ENCODE measurements around the gene MUC5AC.

The MUC5AC gene, protein sequence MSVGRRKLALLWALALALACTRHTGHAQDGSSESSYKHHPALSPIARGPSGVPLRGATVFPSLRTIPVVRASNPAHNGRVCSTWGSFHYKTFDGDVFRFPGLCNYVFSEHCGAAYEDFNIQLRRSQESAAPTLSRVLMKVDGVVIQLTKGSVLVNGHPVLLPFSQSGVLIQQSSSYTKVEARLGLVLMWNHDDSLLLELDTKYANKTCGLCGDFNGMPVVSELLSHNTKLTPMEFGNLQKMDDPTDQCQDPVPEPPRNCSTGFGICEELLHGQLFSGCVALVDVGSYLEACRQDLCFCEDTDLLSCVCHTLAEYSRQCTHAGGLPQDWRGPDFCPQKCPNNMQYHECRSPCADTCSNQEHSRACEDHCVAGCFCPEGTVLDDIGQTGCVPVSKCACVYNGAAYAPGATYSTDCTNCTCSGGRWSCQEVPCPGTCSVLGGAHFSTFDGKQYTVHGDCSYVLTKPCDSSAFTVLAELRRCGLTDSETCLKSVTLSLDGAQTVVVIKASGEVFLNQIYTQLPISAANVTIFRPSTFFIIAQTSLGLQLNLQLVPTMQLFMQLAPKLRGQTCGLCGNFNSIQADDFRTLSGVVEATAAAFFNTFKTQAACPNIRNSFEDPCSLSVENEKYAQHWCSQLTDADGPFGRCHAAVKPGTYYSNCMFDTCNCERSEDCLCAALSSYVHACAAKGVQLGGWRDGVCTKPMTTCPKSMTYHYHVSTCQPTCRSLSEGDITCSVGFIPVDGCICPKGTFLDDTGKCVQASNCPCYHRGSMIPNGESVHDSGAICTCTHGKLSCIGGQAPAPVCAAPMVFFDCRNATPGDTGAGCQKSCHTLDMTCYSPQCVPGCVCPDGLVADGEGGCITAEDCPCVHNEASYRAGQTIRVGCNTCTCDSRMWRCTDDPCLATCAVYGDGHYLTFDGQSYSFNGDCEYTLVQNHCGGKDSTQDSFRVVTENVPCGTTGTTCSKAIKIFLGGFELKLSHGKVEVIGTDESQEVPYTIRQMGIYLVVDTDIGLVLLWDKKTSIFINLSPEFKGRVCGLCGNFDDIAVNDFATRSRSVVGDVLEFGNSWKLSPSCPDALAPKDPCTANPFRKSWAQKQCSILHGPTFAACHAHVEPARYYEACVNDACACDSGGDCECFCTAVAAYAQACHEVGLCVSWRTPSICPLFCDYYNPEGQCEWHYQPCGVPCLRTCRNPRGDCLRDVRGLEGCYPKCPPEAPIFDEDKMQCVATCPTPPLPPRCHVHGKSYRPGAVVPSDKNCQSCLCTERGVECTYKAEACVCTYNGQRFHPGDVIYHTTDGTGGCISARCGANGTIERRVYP (N-terminal part only)

DNA sequence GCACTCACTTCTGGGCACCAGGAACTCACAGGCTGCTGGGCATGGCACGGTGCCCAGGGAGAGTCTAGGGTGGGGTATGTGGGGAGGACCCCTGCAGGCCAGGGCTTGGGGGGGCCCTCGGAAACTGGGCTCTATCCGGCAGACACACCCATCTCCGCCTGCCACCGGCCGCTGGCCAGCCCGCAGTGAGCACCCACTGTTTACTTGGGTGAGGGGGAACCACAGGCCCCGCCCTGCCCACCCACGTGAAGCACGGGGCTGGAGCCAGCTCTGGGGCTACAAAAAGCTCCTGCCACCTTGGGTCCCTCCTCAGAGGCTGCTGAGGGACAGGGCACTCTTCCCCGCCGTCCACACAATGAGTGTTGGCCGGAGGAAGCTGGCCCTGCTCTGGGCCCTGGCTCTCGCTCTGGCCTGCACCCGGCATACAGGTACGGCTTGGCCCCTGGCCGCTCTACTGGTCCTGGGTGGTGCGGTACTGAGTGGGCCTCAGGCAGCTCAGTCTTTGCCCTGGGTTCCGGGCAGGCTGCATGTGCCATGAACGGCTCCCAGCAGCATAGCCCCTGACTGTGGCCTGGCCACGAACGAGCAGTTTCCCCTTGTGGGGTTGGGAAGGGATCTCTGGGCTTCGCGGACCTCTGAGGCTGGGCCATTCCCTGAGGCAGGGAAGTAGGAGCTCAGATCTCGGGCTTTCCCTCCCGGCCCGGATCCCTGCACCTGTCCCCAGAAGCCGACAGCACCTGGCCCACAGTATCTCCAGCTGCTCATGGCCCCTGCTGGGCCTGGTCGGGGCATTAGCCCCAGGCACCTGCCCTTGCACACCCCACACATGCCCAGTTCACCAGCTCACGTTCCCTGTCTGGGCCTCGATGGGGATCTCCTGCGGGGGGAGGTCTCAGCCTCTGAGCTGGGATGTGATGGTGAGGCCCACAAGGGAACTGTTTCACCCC lies at the start of gene MUC5AC:
TSS of gene MUC5AC (plus strand) at position 309 of the 947 bp plus-strand sequence. CDS start at position 356, 47 bp downstream.
- DNase-seq (ENCODE audit: low read depth), result no peak
- H3K4me3 ChIP-seq (ENCODE audit: low read depth, low read length), result no peak within 1 kb of the TSS

DNA sequence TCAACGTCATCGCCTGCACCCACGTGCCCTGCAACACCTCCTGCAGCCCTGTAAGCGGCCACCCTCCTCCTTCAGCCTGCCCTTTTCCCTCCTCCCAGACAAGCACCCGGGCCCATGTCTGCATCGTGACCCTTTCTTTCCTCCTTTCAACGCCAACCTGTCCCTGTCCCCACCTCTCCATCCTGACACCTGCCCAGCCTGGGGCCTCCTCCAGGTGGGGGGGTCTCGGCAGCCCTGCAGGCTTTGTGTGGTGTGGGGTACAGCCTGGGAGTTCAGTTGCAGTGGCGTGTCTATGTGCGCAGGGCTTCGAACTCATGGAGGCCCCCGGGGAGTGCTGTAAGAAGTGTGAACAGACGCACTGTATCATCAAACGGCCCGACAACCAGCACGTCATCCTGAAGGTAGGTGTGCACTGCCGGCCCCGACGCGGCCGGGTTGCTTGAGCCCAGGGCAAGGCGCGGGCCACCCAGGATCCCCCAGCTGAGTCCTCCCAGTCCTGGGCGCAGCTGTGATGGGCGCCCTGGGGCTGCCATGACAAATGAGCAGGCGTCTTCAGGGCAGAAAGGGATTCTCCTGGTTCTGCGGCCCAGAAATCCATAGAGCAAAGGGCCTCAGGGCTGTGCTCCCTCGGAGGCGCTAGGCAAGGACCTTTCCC lies 49.4 kb upstream of the MUC5AC start:
- H3K4me3 ChIP-seq (ENCODE audit: low read depth, low read length), result no peak overlapping the region
- TF ChIP-seq, protein P1, sequence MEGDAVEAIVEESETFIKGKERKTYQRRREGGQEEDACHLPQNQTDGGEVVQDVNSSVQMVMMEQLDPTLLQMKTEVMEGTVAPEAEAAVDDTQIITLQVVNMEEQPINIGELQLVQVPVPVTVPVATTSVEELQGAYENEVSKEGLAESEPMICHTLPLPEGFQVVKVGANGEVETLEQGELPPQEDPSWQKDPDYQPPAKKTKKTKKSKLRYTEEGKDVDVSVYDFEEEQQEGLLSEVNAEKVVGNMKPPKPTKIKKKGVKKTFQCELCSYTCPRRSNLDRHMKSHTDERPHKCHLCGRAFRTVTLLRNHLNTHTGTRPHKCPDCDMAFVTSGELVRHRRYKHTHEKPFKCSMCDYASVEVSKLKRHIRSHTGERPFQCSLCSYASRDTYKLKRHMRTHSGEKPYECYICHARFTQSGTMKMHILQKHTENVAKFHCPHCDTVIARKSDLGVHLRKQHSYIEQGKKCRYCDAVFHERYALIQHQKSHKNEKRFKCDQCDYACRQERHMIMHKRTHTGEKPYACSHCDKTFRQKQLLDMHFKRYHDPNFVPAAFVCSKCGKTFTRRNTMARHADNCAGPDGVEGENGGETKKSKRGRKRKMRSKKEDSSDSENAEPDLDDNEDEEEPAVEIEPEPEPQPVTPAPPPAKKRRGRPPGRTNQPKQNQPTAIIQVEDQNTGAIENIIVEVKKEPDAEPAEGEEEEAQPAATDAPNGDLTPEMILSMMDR (IDR thresholded peaks at IDR 0.05; ENCODE audit: low read depth, low read length), result no peak
- TF ChIP-seq, protein P2, sequence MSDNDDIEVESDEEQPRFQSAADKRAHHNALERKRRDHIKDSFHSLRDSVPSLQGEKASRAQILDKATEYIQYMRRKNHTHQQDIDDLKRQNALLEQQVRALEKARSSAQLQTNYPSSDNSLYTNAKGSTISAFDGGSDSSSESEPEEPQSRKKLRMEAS (IDR thresholded peaks at IDR 0.05; ENCODE audit: low read depth, low read length), result no peak
- TF ChIP-seq POLR2A (IDR thresholded peaks at IDR 0.05; ENCODE audit: extremely low read depth, insufficient read length) (no peak), MYC (IDR thresholded peaks at IDR 0.05; ENCODE audit: low read depth, low read length) (no peak)
- DNase-seq (ENCODE audit: low read depth), result no peak

More for the DNA sequence above, at the start of gene MUC5AC:
- TF ChIP-seq, protein P2 (IDR thresholded peaks at IDR 0.05; ENCODE audit: low read depth, low read length), result no peak
- no peak for TF ChIP-seq POLR2A (IDR thresholded peaks at IDR 0.05; ENCODE audit: extremely low read depth, insufficient read length)
- TF ChIP-seq, protein P1 (IDR thresholded peaks at IDR 0.05; ENCODE audit: low read depth, low read length), result no peak
- TF ChIP-seq MYC (IDR thresholded peaks at IDR 0.05; ENCODE audit: low read depth, low read length), result no peak

DNA sequence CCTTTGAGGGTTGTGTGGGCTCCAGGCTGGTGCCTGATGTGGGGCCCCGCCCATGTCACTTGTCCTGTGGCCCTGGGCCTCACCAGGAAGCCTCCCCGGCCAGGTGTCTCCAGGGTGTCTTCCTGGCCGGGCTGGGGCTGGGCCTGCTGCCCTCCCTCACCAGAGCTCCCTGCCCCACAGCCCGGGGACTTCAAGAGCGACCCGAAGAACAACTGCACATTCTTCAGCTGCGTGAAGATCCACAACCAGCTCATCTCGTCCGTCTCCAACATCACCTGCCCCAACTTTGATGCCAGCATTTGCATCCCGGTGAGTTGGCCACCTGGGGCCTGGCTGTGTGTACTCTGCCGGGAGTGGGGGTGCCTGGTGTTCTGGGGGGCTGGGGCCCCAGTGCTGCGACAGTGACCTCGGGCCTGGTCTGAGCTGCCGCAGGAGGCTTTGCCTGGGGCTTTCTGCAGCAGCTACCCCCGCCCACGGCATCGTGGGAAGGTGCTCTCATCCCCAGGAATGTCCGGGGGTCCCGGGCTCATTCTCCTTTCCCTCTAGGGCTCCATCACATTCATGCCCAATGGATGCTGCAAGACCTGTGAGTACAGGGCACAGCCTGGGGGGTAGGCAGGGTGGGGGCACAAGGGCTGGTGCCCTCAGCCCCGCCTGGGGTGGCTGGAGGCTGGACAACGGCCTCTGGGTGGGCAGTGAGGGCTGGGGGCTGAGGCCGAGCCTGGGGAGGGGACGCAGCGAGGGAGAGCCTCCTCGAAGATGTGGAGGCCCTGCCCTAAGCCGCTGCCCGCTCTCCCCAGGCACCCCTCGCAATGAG lies 48.4 kb upstream of the MUC5AC start:
- TF ChIP-seq, protein P1 (IDR thresholded peaks at IDR 0.05; ENCODE audit: low read depth, low read length), result no peak
- TF ChIP-seq POLR2A (IDR thresholded peaks at IDR 0.05; ENCODE audit: extremely low read depth, insufficient read length) (no peak), MYC (IDR thresholded peaks at IDR 0.05; ENCODE audit: low read depth, low read length) (no peak)
- TF ChIP-seq, protein P2 (IDR thresholded peaks at IDR 0.05; ENCODE audit: low read depth, low read length), result no peak
- no peak for DNase-seq (ENCODE audit: low read depth)
- H3K4me3 ChIP-seq (ENCODE audit: low read depth, low read length), result no peak overlapping the region

DNA sequence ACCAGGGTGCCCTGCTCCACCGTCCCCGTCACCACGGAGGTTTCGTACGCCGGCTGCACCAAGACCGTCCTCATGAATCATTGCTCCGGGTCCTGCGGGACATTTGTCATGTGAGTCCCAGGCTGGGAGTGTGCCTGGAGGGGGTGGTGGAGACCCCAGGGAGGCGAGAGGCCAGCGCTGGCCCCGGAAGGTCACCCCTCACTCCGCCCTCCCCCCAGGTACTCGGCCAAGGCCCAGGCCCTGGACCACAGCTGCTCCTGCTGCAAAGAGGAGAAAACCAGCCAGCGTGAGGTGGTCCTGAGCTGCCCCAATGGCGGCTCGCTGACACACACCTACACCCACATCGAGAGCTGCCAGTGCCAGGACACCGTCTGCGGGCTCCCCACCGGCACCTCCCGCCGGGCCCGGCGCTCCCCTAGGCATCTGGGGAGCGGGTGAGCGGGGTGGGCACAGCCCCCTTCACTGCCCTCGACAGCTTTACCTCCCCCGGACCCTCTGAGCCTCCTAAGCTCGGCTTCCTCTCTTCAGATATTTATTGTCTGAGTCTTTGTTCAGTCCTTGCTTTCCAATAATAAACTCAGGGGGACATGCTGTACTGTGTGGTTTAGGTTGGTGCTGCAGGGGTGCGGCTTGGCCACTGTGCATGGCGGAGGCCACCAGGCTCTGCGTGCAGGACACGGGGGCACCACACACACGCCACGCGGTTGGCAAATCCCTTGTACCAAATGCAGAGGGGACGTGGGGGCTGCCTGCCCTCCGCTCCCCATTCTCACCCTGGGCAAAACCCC lies 47.6 kb upstream of the MUC5AC start:
- no peak for DNase-seq (ENCODE audit: low read depth)

More for the DNA sequence above, 47.6 kb upstream of the MUC5AC start:
- H3K4me3 ChIP-seq (ENCODE audit: low read depth, low read length), result no peak overlapping the region
- TF ChIP-seq, protein P2 (IDR thresholded peaks at IDR 0.05; ENCODE audit: low read depth, low read length), result no peak
- TF ChIP-seq POLR2A (IDR thresholded peaks at IDR 0.05; ENCODE audit: extremely low read depth, insufficient read length) (no peak), MYC (IDR thresholded peaks at IDR 0.05; ENCODE audit: low read depth, low read length) (no peak)
- TF ChIP-seq, protein P1 (IDR thresholded peaks at IDR 0.05; ENCODE audit: low read depth, low read length), result no peak

Measured in NB4 (cell line).